HepG2 (cell line): ENCODE data around the gene BMERB1. TPM values are rescaled to one million over a fixed set of nuclear protein-coding genes. Genes with fewer than 3 reads are reported as not detected.

ENCODE experiments used
- ATF6 ChIP-seq: sonication (generic); formaldehyde crosslinking; conservative IDR thresholded peaks from 2 replicates; pipeline ENCODE4 v1.4.0; 2020; ENCODE audit warnings: missing genetic modification reagents
- CCAR2 ChIP-seq: fragments of 200-400 bp; formaldehyde crosslinking; optimal IDR thresholded peaks from 2 replicates; pipeline ENCODE3; 2018; ENCODE audit warnings: low read depth, mild to moderate bottlenecking, low read length, moderate library complexity
- CCDC6 ChIP-seq: sonication (generic); formaldehyde crosslinking; IDR thresholded peaks from 2 replicates; pipeline ENCODE4 v1.8.1; 2022; ENCODE audit warnings: mild to moderate bottlenecking, missing genetic modification reagents, moderate library complexity
- EZH2 ChIP-seq: conservative IDR thresholded peaks from 2 replicates; pipeline ENCODE4 v1.6.1; 2012; ENCODE audit warnings: mild to moderate bottlenecking, low read depth, low read length, moderate library complexity
- FOXK1 ChIP-seq: sonication (generic); formaldehyde crosslinking; IDR thresholded peaks from 2 replicates; pipeline ENCODE4 v1.4.0; 2020; ENCODE audit warnings: low read depth, missing genetic modification reagents, borderline replicate concordance
- HNF1B ChIP-seq: sonication (generic); formaldehyde crosslinking; IDR thresholded peaks from 2 replicates; pipeline ENCODE4 v1.5.1; 2020; ENCODE audit warnings: mild to moderate bottlenecking, moderate library complexity, missing genetic modification reagents
- KAT8 ChIP-seq: IDR thresholded peaks from 2 replicates; pipeline ENCODE4 v1.6.1; 2016; ENCODE audit warnings: missing genetic modification reagents, missing compliant biosample characterization
- MYNN ChIP-seq: sonication (generic); formaldehyde crosslinking; IDR thresholded peaks from 2 replicates; pipeline ENCODE4 v1.4.0; 2020; ENCODE audit warnings: mild to moderate bottlenecking, low read depth, missing genetic modification reagents
- ZBTB40 ChIP-seq, 2 experiments: fragments of 450-650 bp in 1 of 2; sonication (generic) in 1 of 2; formaldehyde crosslinking in 1 of 2; IDR thresholded peaks; 2 replicates each; pipeline versions ENCODE4 v1.6.1 to v1.8.0; 2016 to 2022; ENCODE audit warnings: antibody characterized with exemption in 1 of 2, mild to moderate bottlenecking in 1 of 2, missing genetic modification reagents in 1 of 2
- ZNF101 ChIP-seq: sonication (generic); formaldehyde crosslinking; IDR thresholded peaks from 2 replicates; pipeline ENCODE4 v1.4.0; 2020; ENCODE audit warnings: mild to moderate bottlenecking, low read depth, missing genetic modification reagents, borderline replicate concordance
- ZNF20 ChIP-seq: sonication (generic); formaldehyde crosslinking; IDR thresholded peaks from 2 replicates; pipeline ENCODE4 v1.4.0; 2020; ENCODE audit warnings: mild to moderate bottlenecking, moderate library complexity, missing genetic modification reagents
- ZNF484 ChIP-seq: sonication (generic); formaldehyde crosslinking; IDR thresholded peaks from 2 replicates; pipeline ENCODE4 v1.5.1; 2020; ENCODE audit warnings: mild to moderate bottlenecking, low read depth, missing genetic modification reagents, borderline replicate concordance
- ZNF549 ChIP-seq: sonication (generic); formaldehyde crosslinking; IDR thresholded peaks from 2 replicates; pipeline ENCODE4 v1.5.0; 2020; ENCODE audit warnings: missing genetic modification reagents
- ZSCAN5A ChIP-seq: sonication (generic); formaldehyde crosslinking; IDR thresholded peaks from 2 replicates; pipeline ENCODE4 v1.8.0; 2022; ENCODE audit warnings: mild to moderate bottlenecking, missing genetic modification reagents, borderline replicate concordance
- polyA plus RNA-seq, 8 experiments: library from polyadenylated mRNA; depleted of rRNA in 3 of 8; stranded (reverse) in 7 of 8; unstranded in 1 of 8; fragments of >200 nt; fragmentation: Illumina TruSeq in 4 of 8; extraction: Trizol in 4 of 8; gene quantifications; 2 replicates each; pipeline versions ENCODE4 v1.2.1 to v1.2.3, GENCODE V29; 2011 to 2016; ENCODE audit warnings: low read depth in 4 of 8, missing spikeins in 1 of 8, mixed read lengths in 1 of 8; ENCODE audit not compliant: insufficient read depth in 1 of 8
- total RNA-seq, 5 experiments: library from RNA; depleted of rRNA; stranded (reverse); fragments of >200 nt; fragmentation: Illumina TruSeq; extraction: Trizol; gene quantifications; 2 replicates each; pipeline ENCODE4 v1.2.3, GENCODE V29; 2016; ENCODE audit warnings: low read depth in 1 of 5

Gene BMERB1
- total and polyA plus RNA-seq, 2 of the 13 experiments (the other 11 are each of a cell fraction or from before 2014, with no cell fraction given): 1.4 TPM

- TF ChIP-seq ZBTB40 (IDR thresholded peaks at IDR 0.05) (no peak), ZBTB40 (CRISPR knock-in tag; IDR thresholded peaks at IDR 0.05) (no peak), ZNF484 (CRISPR knock-in tag) (no peak), ZNF20 (CRISPR knock-in tag) (no peak), CCAR2 (no peak), FOXK1 (CRISPR knock-in tag) (no peak), ZNF549 (no peak), CCDC6 (no peak), KAT8 (CRISPR knock-in tag) (peak; percentile 28; the same call in 1 of the 2 replicates), ZSCAN5A (CRISPR knock-in tag) (no peak), MYNN (CRISPR knock-in tag) (no peak), HNF1B (no peak), ZNF101 (no peak), ATF6 (CRISPR knock-in tag) (no peak), EZH2 (no peak)
Observed at GRCh38 chr16:15572329-15573001, 138.1 kb downstream of the BMERB1 start (continued).
